Left renal pelvis (tissue), 4 donors: Measurements from ENCODE around the gene SREBF1. TPM values are rescaled to one million over a fixed set of nuclear protein-coding genes. Genes with fewer than 3 reads are reported as not detected.

ENCODE experiments used
- DNase-seq, 4 donors: peaks; one replicate each; pipeline ENCODE4 v3.0.0-alpha.2; 2013; ENCODE audit warnings: low read depth in 4 of 4, low spot score in 3 of 4
- polyA plus RNA-seq, 4 donors: library from polyadenylated mRNA; unstranded; fragments of 120-200 nt; gene quantifications; one replicate each; pipeline ENCODE4 v1.2.1, GENCODE V29; 2013; ENCODE audit not compliant: insufficient read length in 4 of 4

Gene SREBF1
- polyA plus RNA-seq, 4 donors: 39.2 to 64.0 (median 50.9) TPM

DNA sequence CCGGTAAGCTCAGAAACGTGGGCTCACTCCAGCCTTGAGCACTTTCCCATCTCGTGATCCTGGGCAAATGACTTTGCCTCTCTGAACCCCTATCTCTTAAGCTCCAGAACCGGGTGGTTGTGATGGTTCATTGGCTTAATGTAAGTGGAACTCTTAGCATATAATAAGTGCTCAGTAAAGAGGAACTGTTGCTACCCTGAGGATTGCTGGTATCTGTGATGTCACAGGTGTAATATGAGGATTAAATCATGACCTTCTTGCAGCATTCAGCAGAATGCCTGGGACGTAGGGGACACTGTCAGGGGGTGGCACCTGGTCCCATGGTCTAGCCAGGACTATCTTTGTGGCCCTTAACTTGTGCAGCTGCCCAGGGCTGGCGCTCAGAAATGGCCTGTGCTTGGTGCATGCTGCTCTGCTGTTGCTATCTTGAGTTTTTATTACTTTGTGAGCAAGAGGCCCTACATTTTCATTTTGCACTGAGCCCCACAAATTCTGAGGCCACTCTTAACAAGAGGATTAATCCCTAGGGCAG, 68.8 kb downstream of the SREBF1 start:
- DNase-seq: no peak

DNA sequence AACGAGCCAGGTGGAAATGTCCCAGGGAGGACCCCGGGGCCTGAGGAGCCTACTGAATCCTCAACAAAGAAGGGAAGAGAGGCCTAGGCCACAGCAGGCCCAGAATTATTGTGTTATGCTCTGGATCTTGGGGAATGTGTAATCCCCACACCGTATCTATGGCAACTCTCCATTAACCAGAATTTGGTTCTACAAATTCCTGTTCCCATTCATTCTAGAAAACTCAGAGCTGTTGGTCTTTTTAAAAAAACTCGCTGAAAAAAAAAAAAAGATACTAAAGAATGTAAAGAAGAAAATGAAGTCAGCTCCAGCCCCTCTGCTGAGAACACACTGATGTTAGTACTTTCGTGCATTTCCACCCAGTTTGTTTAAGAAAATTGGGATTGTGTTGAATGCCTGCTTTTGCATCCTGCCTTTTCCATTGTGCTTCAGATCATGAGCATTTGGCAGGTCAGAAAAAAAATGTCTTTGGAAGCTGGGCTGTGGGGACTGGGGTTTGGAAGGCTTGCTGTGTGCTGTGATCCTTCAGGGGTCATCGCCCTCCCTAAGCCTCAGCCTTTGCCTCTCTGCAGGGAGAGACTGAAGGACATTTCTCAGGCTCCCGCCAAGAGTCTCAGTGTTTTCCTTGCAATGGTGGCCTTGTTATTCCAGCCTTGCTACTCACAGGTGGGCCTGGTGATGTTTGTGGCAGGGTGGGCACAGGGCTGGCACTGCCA, 69.5 kb downstream of the SREBF1 start:
- no peak for DNase-seq

DNA sequence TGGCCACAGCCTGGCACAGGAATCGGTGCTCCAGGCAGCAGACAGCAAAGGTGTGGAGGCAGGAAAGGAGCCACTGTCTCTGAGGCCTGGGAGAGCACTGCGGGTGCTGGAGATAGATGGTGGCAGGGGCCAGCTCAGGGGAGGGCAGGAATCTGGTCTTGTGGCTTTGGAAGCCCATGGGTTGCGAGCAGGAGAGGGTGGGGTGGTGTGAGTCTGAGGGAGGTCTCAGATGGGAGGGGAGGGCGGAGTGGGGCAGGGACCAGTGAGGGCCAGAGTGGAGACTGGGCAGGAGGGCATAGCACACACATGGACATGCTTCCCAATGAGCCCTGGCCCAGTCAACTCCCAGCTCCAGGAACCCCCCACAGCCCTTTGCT, 70.1 kb downstream of the SREBF1 start:
- DNase-seq: no peak

DNA sequence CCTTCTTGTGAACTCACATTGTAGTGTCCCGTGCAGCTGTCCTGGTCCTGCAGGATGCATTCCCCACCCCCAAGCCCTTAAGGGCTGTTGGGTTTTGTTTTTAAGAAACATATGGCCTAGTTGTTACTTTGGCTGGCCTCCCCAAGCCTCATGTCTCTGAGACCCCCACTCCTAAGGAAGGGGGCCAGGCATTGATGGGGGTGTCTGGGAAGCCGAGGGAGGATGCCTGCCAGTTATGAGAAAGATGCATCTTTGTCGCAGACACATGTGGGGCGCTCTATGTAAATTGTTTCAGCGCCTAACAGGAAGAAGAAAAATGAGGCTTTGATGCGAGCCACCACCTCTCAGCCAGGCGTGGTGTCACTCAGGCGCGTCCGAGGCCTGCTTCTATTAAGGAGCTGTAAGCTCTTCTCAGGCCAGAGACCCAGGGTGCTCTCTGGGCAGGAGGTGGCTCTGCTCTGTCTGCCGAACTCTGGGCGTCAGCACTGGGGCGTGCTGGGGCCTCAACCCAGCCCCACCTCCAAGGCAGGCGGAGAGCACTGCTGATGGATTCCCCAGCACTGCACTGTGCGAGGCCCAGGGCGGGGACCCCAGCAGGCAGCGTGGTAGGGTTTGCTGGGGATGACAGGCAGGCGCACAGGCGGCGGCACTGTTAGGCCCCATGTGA, 70.6 kb downstream of the SREBF1 start:
- no peak for DNase-seq

DNA sequence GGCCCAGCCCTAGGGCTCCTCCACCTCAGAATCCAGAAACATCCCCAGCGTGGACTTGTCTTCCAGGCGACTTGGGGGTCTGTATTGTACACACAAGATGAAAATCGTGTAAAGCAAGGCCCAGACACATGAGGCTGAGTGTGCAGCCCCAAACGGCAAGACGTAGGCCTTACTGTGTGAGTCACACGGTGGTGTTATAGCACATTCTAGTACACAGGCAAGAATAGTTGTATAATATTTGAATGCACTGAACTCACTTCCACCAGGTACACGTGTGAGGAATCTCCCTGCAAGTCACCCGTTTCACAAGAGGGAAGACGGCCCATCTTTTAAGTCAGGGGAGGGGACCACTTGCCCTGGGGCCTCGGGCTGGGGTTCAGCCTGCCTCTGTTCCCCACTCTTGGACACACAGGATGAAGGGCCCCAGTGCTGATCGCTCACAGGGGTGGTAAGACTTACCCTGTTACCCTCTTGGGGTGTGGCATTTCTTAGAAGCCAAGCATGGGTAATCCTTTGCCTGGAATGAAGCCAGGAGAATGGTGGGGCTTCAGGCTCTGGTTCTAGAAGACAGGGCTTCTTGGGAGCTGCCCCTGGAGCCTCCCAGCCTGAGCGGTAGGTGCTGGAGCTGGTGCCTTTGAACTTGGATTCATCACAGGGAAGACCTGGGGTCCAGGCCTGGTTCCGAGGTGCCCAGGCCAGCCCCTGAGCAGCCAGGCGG, 71.3 kb downstream of the SREBF1 start:
- DNase-seq: no peak

DNA sequence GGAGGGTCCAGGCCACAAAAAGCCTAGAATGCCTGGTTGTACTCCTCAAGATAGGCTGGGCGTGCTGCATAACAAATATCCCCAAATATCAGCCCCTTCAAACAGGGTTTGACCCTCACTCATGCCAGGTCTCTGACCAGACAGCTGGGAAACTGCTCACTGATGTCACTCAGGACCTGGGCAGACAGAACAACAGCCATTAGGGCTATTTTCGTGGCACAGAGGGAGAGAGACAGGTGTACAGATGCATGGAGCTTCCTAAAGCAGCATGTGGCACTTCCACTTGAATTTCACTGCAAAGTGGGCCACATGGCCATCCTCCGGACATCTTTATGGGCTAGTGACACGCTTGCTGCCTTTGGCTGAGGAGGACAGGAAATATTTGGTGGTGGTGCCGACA, 73.1 kb downstream of the SREBF1 start:
- no peak for DNase-seq

DNA sequence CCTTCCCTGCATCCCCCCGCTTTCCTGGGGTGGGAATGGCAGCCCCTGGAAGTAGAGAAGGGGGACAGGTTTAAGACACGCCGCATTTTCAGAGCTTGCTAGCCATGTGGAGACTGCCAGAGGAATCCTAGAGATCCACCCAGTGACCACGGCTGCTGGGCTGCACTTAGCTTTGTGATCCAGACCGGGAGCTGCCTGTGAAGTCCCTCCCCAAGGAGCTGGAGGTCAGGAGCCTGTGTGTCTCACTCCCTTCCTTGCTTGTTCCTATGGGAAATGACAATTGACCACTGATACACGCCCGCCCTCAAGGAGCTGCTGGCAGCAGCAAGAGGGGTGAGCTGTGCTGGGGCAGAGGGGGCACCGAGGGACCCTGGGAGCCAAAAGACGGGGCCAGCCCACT, 73.7 kb downstream of the SREBF1 start:
- no peak for DNase-seq

DNA sequence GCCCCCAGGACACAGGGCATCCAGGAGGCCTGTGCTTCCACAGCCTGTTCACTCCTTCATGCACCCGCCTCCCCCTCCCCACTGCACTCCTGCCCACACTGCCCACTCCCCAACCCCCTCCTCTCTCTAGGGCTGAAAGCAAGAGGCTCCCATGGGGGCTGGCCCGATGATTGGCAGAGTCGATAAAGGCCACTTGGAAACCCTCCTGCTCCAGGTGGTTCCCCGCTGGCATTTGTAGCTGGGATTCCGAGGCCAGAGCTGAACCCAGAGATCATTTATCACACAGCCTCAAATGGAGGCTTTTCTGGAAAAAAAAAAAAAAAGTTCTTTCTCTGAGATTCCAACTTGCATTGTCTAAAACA, 74.1 kb downstream of the SREBF1 start:
- DNase-seq: no peak

Other genes starting within 250 kb of the SREBF1 start
- gene PEMT, start 245.3 kb downstream of the SREBF1 start, polyA plus RNA-seq: 10 to 100 TPM; 22.8 to 31.7 (median 27.1) TPM
- 10 to 100 TPM; 19.4 to 41.6 (median 24.3) TPM for gene RAI1, start 155.5 kb downstream of the SREBF1 start, polyA plus RNA-seq
- 10 to 100 TPM; 33.3 to 46.1 (median 36.1) TPM for gene TOM1L2, start 135.4 kb upstream of the SREBF1 start, polyA plus RNA-seq
- gene DRC3, start 135.9 kb upstream of the SREBF1 start, polyA plus RNA-seq: 10 to 100 TPM in 3 of 4 donors, 1 to 10 TPM in 1; 4.7 to 24.6 (median 13.5) TPM
- gene ATPAF2, start 202.2 kb upstream of the SREBF1 start, polyA plus RNA-seq: 10 to 100 TPM; 17.4 to 35.4 (median 21.9) TPM
- 10 to 100 TPM; 13.3 to 16.2 (median 14.5) TPM for gene GID4, start 202.4 kb upstream of the SREBF1 start, polyA plus RNA-seq